Heart left ventricle (tissue), 16 donors: Measurements from ENCODE around the gene DYSF. TPM values are rescaled to one million over a fixed set of nuclear protein-coding genes. Genes with fewer than 3 reads are reported as not detected.

Experiments
- ATAC-seq, 4 donors: fragments of 200-7000 bp; cut with Tn5 transposase; one replicate each; pipeline ENCODE4 v1.9.1; 2020 to 2022; ENCODE audit warnings: moderate library complexity in 4 of 4, mild to moderate bottlenecking in 3 of 4, moderate number of reproducible peaks in 1 of 4
- DNase-seq, 5 donors: peaks; one replicate each; pipeline ENCODE4 v3.0.0-alpha.2; 2020
- H3K27ac ChIP-seq, 12 donors: fragments of 200-600 bp; sonication (generic) in 4 of 12; one replicate each; pipeline versions ENCODE4 v1.5.0 to v1.8.0; 2016 to 2022; ENCODE audit warnings: mild to moderate bottlenecking in 2 of 12
- H3K27me3 ChIP-seq, 9 donors: fragments of 200-600 bp; sonication (generic) in 2 of 9; one replicate each; pipeline versions ENCODE4 v1.5.1 to v1.8.0; 2016 to 2022; ENCODE audit warnings: mild to moderate bottlenecking in 3 of 9
- H3K36me3 ChIP-seq, 9 donors: fragments of 200-600 bp; sonication (generic) in 2 of 9; one replicate each; pipeline versions ENCODE4 v1.5.0 to v1.8.0; 2018 to 2022; ENCODE audit warnings: mild to moderate bottlenecking in 2 of 9
- H3K4me1 ChIP-seq, 12 donors: fragments of 200-600 bp; sonication (generic) in 4 of 12; one replicate each; pipeline versions ENCODE4 v1.5.0 to v1.8.0; 2016 to 2022; ENCODE audit warnings: mild to moderate bottlenecking in 3 of 12
- H3K4me3 ChIP-seq, 12 donors: fragments of 200-600 bp; sonication (generic) in 4 of 12; one replicate each; pipeline versions ENCODE4 v1.5.0 to v1.8.0; 2017 to 2022; ENCODE audit warnings: mild to moderate bottlenecking in 9 of 12, moderate library complexity in 4 of 12
- H3K9me3 ChIP-seq, 12 donors: fragments of 200-600 bp; sonication (generic) in 4 of 12; one replicate each; pipeline versions ENCODE4 v1.5.0 to v1.8.0; 2016 to 2022; ENCODE audit warnings: mild to moderate bottlenecking in 1 of 12
- CTCF ChIP-seq, 12 donors: fragments of 200-600 bp; sonication (generic) in 4 of 12; IDR thresholded peaks; one replicate each; pipeline versions ENCODE4 v1.5.0 to v1.8.0; 2018 to 2022; ENCODE audit warnings: antibody characterized with exemption in 12 of 12, mild to moderate bottlenecking in 5 of 12
- POLR2A ChIP-seq, 2 donors: fragments of 450-650 bp; IDR thresholded peaks; one replicate each; pipeline ENCODE4 v1.6.1; 2017; ENCODE audit warnings: antibody characterized with exemption in 2 of 2, mild to moderate bottlenecking in 2 of 2, moderate library complexity in 2 of 2
- WGBS, 4 donors: extraction: QIAGEN DNeasy Blood & Tissue Kit in 2 of 4; methylation state at CpG; one replicate each; pipeline versions ENCODE4 v1.1.5 to v1.1.7; 2013 to 2018; 5-methylcytosine and 5-hydroxymethylcytosine counted together
- intact Hi-C, 10 donors: fragments of 100-400 bp; cut with DNase I; formaldehyde crosslinking; loops; one replicate each; pipeline versions ENCODE4 v1.11.1 to v1.14.2; 2022
- polyA plus RNA-seq, 2 donors: library from polyadenylated mRNA; stranded (reverse); fragments of 200-250 nt; gene quantifications; one replicate each; pipeline ENCODE4 v1.2.3, GENCODE V29; 2013
- total RNA-seq, 9 donors: library from RNA; depleted of rRNA in 2 of 9; stranded (reverse); fragments of >200 nt in 2 of 9; fragmentation: NEBNext Ultra II Directional in 3 of 9; extraction: Animal tissue kit (Norgen Biotek cat#: 25700) in 3 of 9; gene quantifications; one replicate each; pipeline versions ENCODE4 v1.1.0 to v1.2.4, GENCODE V29; 2016 to 2023
- donor health status: ischemic (EF 13 %, LVEDD 7.1; RV severe dilation, severe dysfunction).
- donor health status: healthy with polysubstance abuse.
- donor health status: DM: no; HTN: yes; CAD: no.
- donor health status: DM: no; HTN: no; CAD: no.
- donor health status: ischemic (EF 25% LVEDD 6.9; RV normal size, moderate dysfunction).
- donor health status: ischemic (EF 25% LVEDD 5.7; RV mildly dilated, moderate dysfunction).
- donor health status: healthy.
- donor health status: DM: yes; HTN: yes; CAD: no.
- donor health status: ischemic (EF 35%, LVEDD 5.7; RV mildly dilated, moderate dysfunction).
- donor health status: nonischemic (EF 11% LVEDD 7.7; RV severe dilation, severe dysfunction).
- donor health status: DM: yes; HTN: yes; CAD: no.
- donor health status: PGD.
- donor health status: ischemic (EF 29% LVEDD 5.4; RV normal size, mild dysfunction).
- donor health status: nonischemic (EF 23%, LVEDD 6.1; RV moderate dilation, normal function).

DYSF gene
- total and polyA plus RNA-seq, 11 donors = 25.5 to 99.9 (median 78.6) TPM

GRCh38 chr2:71665168-71666093 is 212.1 kb downstream of the DYSF start:
- WGBS, 4 donors = 86 to 89% (median 88%) methylated on average over 10 to 11 of the region's 11 CpGs
- H3K36me3 ChIP-seq = peaks cover 0 to 76% (median 48%) of the 10 kb centered on the region in 9 donors
- H3K27me3 ChIP-seq = no peaks in the 10 kb centered on the region
- peak overlapping the region in 1 of 12 donors; percentile 28 for H3K27ac ChIP-seq
- H3K4me1 ChIP-seq = peaks cover 0 to 11% (median 0%) of the 10 kb centered on the region in 12 donors
- H3K9me3 ChIP-seq = no peaks in the 10 kb centered on the region
- ATAC-seq (peak; percentile 74 to 92 (median 83)), DNase-seq (peak; percentile 41 to 80 (median 51))
- no peak for TF ChIP-seq CTCF (IDR thresholded peaks at IDR 0.05)
- no peak for TF ChIP-seq POLR2A (IDR thresholded peaks at IDR 0.05)
- no peak overlapping the region for H3K4me3 ChIP-seq
- intact Hi-C loops = no loop called here

- WGBS, 4 donors = 88 to 95% (median 91%) methylated on average over 4 to 5 of the region's 5 CpGs
- TF ChIP-seq POLR2A (IDR thresholded peaks at IDR 0.05) (no peak), CTCF (IDR thresholded peaks at IDR 0.05) (no peak)
- ATAC-seq (no peak), DNase-seq (peak in 1 of 5 donors; percentile 23)
- Histone ChIP-seq H3K36me3 (peaks cover 0 to 78% (median 49%) of the 10 kb centered on the region in 9 donors), H3K27ac (peak overlapping the region in 3 of 12 donors; percentile 3 to 28 (median 9)), H3K27me3 (no peaks in the 10 kb centered on the region), H3K4me1 (peaks cover 0 to 11% (median 0%) of the 10 kb centered on the region in 12 donors), H3K4me3 (no peak overlapping the region), H3K9me3 (no peaks in the 10 kb centered on the region)
- intact Hi-C loops = no loop called here
Observed at GRCh38 chr2:71666094-71666474, 212.7 kb downstream of the DYSF start.

- H3K27ac ChIP-seq = no peak overlapping the region
- no peak for TF ChIP-seq CTCF (IDR thresholded peaks at IDR 0.05)
- TF ChIP-seq POLR2A (IDR thresholded peaks at IDR 0.05) = no peak
- H3K27me3 ChIP-seq = no peaks in the 10 kb centered on the region
- ATAC-seq (no peak), DNase-seq (peak in 1 of 5 donors; percentile 39)
- H3K36me3 ChIP-seq = peaks cover 0 to 71% (median 51%) of the 10 kb centered on the region in 9 donors
- no peak overlapping the region for H3K4me3 ChIP-seq
- 88 to 95% (median 93%) methylated on average over 13 to 15 of the region's 15 CpGs for WGBS, 4 donors
- intact Hi-C loops = no loop called here
- no peaks in the 10 kb centered on the region for H3K9me3 ChIP-seq
- H3K4me1 ChIP-seq = peaks cover 0 to 10% (median 0%) of the 10 kb centered on the region in 12 donors
Observed at GRCh38 chr2:71667256-71668182, 214.2 kb downstream of the DYSF start.
